HepG2 (cell line): ENCODE measurements around the gene APOC4.

Source experiments
- AKAP8 ChIP-seq: sonication (generic); formaldehyde crosslinking; IDR thresholded peaks from 2 replicates; pipeline ENCODE4 v1.5.1; 2020; ENCODE audit warnings: mild to moderate bottlenecking, missing genetic modification reagents
- GZF1 ChIP-seq: sonication (generic); formaldehyde crosslinking; IDR thresholded peaks from 2 replicates; pipeline ENCODE4 v1.5.1; 2020; ENCODE audit warnings: mild to moderate bottlenecking, missing genetic modification reagents
- ZHX1 ChIP-seq: sonication (generic); formaldehyde crosslinking; IDR thresholded peaks from 2 replicates; pipeline ENCODE4 v1.8.1; 2022; ENCODE audit warnings: low read depth, mild to moderate bottlenecking, missing genetic modification reagents
- ZNF24 ChIP-seq: fragments of 450-650 bp; IDR thresholded peaks from 2 replicates; pipeline ENCODE4 v1.6.1; 2017; ENCODE audit warnings: antibody characterized with exemption, mild to moderate bottlenecking
- ZNF570 ChIP-seq: sonication (generic); formaldehyde crosslinking; IDR thresholded peaks from 2 replicates; pipeline ENCODE4 v1.4.0; 2020; ENCODE audit warnings: mild to moderate bottlenecking, missing genetic modification reagents, borderline replicate concordance

GRCh38 chr19:44993526-44993925, 51.5 kb downstream of the APOC4 start:
- TF ChIP-seq ZNF24: no peak
- TF ChIP-seq ZNF570 (CRISPR knock-in tag): no peak
- TF ChIP-seq AKAP8 (CRISPR knock-in tag): no peak
- no peak for TF ChIP-seq GZF1 (CRISPR knock-in tag)
- TF ChIP-seq ZHX1 (CRISPR knock-in tag): no peak
